22Rv1 (cell line): ENCODE results near the gene STPG4.

ENCODE experiments used
- H3K27ac ChIP-seq: fragments of 450-650 bp; 2 replicates; pipeline ENCODE4 v1.5.1; 2017
- ZFX ChIP-seq: fragments of 450-650 bp; IDR thresholded peaks from 2 replicates; pipeline ENCODE4 v1.6.1; 2017; ENCODE audit warnings: antibody characterized with exemption, borderline replicate concordance
- TF ChIP-seq, protein P1 (sequence below): fragments of 450-650 bp; IDR thresholded peaks from 2 replicates; pipeline ENCODE4 v1.5.1; 2017; ENCODE audit warnings: mild to moderate bottlenecking

Gene STPG4

DNA sequence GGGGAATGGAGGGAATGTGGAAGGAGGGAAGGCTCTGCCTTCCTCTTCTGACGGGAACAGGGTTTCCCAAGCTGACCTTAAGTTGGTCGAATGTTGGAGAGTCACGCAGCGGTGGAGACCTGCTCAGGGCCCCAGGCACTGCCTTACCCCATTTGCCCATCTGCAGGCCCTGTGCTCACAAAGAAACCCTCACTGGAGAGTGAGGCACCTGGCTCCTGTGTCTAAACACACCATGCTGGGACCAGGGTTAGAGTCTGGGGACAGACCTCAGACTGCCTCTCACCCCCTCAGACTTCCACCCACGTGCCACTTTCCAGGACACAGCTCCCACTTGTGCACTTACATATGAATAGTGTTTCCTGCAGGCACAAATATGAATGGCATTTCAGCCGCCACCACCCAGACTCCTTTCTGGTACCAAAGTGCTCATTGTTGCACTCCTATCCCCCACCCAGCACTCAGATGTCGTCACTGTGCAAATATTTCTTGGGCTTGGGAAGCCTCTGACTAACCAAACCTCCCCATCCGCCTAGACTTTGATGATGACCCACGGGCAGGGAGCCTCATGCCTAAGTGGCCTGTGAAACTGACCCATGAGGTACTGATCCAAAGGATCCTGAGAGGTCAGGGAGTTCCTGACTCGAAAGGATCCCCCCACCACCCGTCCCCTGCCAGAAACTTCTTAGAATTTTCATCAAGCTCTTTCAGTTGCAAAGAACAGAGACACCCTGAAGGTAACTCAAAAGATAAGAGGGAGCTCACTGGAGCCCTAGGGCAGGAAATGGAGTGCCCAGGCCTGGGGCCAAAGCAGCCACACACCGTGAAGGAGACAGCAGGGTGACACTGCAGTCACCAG is 78.3 kb downstream of the STPG4 start:
- no peak for TF ChIP-seq ZFX
- TF ChIP-seq, protein P1, sequence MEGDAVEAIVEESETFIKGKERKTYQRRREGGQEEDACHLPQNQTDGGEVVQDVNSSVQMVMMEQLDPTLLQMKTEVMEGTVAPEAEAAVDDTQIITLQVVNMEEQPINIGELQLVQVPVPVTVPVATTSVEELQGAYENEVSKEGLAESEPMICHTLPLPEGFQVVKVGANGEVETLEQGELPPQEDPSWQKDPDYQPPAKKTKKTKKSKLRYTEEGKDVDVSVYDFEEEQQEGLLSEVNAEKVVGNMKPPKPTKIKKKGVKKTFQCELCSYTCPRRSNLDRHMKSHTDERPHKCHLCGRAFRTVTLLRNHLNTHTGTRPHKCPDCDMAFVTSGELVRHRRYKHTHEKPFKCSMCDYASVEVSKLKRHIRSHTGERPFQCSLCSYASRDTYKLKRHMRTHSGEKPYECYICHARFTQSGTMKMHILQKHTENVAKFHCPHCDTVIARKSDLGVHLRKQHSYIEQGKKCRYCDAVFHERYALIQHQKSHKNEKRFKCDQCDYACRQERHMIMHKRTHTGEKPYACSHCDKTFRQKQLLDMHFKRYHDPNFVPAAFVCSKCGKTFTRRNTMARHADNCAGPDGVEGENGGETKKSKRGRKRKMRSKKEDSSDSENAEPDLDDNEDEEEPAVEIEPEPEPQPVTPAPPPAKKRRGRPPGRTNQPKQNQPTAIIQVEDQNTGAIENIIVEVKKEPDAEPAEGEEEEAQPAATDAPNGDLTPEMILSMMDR, result no peak
- no peak overlapping the region for H3K27ac ChIP-seq

DNA sequence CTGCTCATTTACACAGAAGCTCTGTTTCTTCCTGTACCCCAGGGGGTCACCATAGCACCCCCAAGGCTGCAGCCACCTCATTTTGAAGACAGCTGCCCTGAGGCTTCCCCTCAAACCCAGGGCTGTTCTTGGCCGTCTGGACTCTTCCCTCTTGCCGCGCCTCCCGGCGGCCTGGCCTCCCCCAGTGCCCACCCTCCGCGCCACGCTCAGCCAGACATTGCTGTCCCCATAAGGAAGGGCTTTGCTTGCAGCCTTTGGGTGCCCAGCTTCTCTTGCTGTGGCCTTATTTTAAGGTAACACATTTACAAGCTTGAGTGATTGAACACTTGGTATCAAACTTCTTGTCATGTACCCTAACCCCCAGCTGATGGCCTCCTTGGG is 79.0 kb downstream of the STPG4 start:
- no peak overlapping the region for H3K27ac ChIP-seq
- TF ChIP-seq, protein P1, result no peak
- no peak for TF ChIP-seq ZFX

DNA sequence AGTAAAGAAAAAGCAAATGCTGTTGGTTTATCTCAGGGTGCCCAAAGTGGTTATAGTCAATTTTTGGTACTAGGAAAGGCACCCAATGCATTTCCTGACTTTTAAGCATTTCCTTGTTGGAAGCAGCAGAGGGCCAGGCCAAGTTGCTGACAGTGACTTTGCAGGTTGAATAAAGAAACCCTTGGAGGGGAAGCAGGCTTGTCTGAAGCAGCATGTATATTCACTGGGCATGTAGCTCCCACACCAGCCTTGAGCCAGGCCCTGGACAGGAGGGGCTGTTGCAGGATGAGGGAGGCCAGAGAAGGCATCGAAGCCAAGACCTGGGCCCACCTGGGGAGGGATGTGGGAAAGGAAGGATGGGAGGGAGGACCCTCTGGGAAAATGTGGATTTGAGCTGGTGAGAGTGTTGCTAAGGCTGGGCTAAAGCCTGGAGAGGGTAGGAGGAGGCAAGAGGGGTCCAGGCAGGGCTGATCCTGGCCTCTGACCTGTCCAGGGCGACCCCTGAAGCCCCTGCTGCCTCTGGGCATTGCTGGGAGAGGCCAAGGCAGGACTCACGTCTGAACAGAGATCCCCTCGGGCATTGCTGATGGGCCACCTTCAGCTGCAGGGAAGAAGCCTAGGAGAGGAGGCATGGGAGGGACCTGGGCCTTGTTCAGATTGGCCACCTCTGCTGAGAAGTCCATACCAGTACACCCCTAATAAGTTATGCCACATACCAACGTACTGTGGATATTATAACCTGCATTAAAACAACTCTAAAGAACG is 79.6 kb downstream of the STPG4 start:
- no peak for TF ChIP-seq ZFX
- TF ChIP-seq, protein P1, result no peak
- H3K27ac ChIP-seq, result no peak overlapping the region

DNA sequence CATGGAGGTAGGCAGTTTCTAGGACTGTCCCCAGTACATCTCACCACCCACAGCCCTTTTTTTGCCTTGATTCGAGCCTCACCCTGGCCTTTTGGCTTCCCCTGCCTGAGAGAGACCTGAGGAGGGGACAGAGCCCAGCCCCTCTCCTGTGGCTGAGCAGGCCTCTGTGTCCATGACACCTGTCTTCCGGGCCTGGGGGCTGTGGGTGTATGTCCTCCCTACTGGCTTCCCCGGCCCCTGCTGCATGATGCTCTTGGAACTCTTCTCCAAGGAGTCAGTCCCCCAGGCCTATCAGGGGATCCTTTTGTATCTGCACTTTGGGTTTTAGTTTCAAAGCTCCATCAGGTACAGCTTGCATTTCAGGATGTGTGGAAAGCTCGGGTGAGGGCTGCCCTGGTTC is 80.4 kb downstream of the STPG4 start:
- no peak overlapping the region for H3K27ac ChIP-seq
- no peak for TF ChIP-seq ZFX
- TF ChIP-seq, protein P1, result no peak

DNA sequence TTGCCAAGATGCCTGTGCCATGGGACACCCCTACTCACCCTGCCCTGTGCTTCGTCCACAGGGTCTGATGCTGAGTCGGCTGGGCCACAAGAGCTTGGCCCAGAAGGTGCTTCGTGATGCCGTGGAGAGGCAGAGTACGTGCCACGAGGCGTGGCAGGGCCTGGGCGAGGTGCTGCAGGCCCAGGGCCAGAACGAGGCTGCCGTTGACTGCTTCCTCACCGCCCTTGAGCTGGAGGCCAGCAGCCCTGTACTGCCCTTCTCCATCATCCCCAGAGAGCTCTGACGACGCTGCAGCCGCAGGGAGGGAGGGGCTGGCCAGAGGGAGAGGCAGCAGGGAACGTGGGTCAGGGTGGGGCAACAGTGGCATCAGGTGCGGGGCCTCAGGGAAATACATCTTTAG is 81.5 kb downstream of the STPG4 start:
- TF ChIP-seq ZFX, result no peak
- TF ChIP-seq, protein P1, result no peak
- no peak overlapping the region for H3K27ac ChIP-seq

DNA sequence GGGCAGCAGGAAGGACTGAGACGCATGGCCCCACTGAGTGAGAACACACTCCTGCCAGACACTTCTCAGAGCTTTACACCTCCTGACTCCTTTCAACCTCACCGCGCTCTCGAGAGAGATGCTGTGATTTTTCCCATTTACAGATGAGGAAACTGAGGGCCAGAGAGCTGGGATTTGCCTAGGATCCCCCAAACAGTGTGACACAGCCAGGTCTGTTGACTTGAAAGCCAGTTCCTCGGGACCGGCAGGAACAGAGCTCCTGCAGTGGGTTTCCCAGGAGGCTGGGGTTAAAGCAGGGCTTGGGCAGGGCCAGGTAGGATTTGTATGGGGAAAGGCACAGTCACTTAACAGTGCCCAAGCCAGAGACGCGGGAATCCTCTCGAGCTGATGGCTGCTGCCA is 81.9 kb downstream of the STPG4 start:
- no peak for TF ChIP-seq ZFX
- TF ChIP-seq, protein P1, result no peak
- H3K27ac ChIP-seq, result no peak overlapping the region

DNA sequence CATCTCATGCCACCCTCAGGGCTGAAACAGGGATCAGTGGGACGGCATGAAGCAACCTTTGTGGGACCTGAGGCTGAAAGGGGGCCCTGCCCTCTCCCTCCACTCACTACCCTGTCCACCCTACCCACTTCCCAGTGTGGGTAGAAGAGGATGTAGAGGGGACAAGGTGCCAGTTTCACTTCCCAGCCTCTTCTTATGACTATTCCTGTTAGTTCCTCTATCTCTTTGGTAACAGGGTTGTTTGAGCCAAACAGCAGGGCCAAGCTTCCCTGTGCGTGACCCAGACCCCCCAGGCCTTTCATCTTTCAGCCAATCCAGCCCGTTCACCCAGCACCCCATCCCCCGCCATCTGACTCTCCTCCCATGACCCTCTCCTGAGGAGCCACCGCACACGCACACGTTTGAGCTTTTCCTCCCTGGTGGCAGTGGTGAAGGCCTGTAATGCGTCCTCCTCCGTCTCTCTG is 82.3 kb downstream of the STPG4 start:
- H3K27ac ChIP-seq, result no peak overlapping the region
- TF ChIP-seq ZFX, result no peak
- TF ChIP-seq, protein P1, result no peak
